ENCODE measurements around the gene NAT8. TPM values are rescaled to one million over a fixed set of nuclear protein-coding genes. Genes with fewer than 3 reads are reported as not detected.

The NAT8 gene
- total RNA-seq, 2 experiments from 2014 or later: not detected

Other genes starting within 250 kb of the NAT8 start
- gene TPRKB, start 94.9 kb upstream of the NAT8 start, total RNA-seq: 10 to 100 TPM; 33.2 to 34.6 TPM
- 10 to 100 TPM; 28.0 to 28.5 TPM for gene DUSP11, start 137.7 kb upstream of the NAT8 start, total RNA-seq
- gene C2orf78, start 141.8 kb upstream of the NAT8 start, total RNA-seq: not detected
- gene STAMBP, start 186.5 kb upstream of the NAT8 start, total RNA-seq: 10 to 100 TPM; 79.9 to 85.3 TPM

Measured in activated CD4-positive, alpha-beta memory T cell treated with anti-CD3 and anti-CD28 coated beads for 36 hours (primary cell).